Fibroblast of skin of back (primary cell): ENCODE data around the gene FIBCD1. TPM values are rescaled to one million over a fixed set of nuclear protein-coding genes. Genes with fewer than 3 reads are reported as not detected.
A peak's percentile ranks its signal among the peaks of the same experiment; 100 is the strongest.

Experiments
- DNase-seq: peaks from one replicate; pipeline ENCODE4 v3.0.0-alpha.2; 2013
- polyA plus RNA-seq, 2 experiments: library from polyadenylated mRNA; unstranded; fragments of 120-200 nt; gene quantifications; one replicate each; pipeline ENCODE4 v1.2.1, GENCODE V29; 2013; ENCODE audit not compliant: insufficient read length in 2 of 2

FIBCD1 gene
- 0.97 TPM for polyA plus RNA-seq (2013, experiment 1 of 2; ENCODE audit: insufficient read length)
- 0.78 TPM for polyA plus RNA-seq (2013, experiment 2 of 2; ENCODE audit: insufficient read length)

GRCh38 chr9:130938652-130939404 is at the start of gene FIBCD1:
FIBCD1 (minus strand) TSS chr9:130939247; CDS start chr9:130938607, 640 bp downstream.
- DNase-seq = peak; percentile 40

DNA sequence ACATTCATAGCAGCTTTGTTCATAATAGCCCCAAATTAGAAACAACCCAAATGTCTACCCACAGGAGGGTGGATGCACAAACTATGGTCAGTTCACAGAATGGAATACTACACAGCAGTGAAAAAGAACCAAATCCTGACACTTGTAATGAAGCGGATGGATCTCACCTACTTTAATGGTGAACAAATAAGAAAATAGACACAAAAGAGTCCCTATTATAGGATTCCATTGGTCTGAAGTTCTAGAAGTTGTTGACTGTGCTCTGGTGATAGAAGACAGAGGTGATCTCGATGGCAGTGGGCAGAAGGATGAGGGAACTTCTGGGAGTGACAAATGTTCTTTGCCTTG is 49.3 kb upstream of the FIBCD1 start:
- DNase-seq = no peak

GRCh38 chr9:130987738-130988399 is 48.8 kb upstream of the FIBCD1 start:
- no peak for DNase-seq

DNA sequence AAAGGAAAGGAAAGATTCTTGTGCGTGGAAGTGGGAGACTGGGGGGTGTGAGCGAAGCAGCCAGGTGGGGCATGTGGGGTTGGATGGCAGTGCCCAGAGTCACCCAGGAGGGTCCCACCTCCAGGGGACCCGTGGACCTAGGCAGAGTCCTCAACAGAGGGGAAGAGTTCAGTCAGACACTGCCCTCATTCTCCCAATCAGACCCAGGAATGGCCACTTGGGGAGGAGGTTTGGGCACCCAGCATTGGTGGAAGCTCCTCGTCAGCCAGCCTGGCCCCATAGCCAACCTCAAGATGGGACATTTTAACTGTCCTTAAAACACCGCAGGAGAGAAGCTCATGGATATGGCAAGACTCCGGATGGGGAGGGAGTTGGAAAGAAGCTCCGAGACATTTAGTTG is 48.0 kb upstream of the FIBCD1 start:
- no peak for DNase-seq

DNA sequence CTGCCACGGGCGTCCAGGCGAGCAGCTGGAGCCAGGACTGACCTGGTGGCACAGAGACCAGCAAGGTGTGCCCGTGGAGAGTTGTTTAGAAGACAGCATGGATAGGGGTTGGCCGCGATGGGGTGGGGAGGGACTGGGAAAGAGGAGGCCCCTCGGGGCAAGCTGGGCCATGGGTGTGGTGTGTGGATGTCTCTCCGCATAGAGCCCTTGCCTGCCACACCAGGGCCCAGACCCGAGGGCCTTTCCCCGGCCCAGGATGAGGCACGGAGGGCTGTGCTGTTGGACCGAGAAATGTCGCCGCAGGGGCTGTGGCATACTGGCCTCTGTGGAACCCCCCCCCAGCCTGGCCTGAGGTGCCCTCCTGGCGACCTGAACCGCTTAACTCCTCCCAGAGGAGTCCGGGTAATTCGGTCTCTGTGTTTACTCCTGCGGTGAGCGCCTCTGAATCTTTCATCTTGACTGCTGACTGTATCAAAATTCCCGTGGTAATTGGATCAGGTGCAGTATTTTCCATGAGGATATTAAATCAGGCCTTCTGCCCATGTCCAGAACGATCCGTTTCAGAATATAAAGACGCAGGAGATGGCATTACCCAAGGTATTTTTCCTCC is 47.4 kb upstream of the FIBCD1 start:
- no peak for DNase-seq

- no peak for DNase-seq
Measured at GRCh38 chr9:130985606-130986162, 46.6 kb upstream of the FIBCD1 start.

- DNase-seq = no peak
Measured at GRCh38 chr9:130985029-130985428, 46.0 kb upstream of the FIBCD1 start.

DNA sequence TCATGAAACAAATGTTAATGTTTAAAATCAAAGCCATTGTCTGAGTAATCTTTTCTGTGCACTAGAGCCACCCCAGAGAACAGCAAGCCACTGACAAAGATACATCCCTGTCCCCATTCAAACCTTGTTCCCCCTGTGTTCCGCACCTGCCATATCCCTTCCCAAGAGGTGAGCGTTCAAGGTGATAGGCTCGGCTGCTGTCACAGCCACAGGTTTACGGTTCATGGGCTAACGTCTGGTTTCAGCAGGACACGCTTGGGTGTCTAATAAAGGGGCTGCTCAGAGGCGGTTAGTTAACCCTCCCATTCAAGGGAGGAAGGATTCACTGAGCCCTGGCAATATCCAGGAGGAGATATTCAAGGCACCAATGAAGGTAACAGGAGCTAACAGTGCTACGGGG is 45.5 kb upstream of the FIBCD1 start:
- DNase-seq = no peak

- no peak for DNase-seq
Measured at GRCh38 chr9:130983970-130984369, 44.9 kb upstream of the FIBCD1 start.

DNA sequence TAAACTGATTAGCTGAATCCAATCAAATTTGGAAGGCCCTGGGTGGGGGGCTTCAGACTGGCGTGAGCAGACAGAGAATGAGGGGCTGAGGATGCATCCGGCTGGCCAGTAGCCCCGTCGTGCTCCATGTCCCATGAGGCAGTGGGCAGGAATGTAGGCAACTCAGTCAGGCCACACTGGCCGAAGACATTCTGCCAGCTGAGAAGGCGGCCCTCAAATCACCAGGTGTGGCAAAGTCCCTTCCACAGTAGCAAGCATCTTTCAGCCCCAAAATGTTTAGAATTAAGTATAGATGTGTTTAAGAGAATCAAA is 44.3 kb upstream of the FIBCD1 start:
- no peak for DNase-seq

DNA sequence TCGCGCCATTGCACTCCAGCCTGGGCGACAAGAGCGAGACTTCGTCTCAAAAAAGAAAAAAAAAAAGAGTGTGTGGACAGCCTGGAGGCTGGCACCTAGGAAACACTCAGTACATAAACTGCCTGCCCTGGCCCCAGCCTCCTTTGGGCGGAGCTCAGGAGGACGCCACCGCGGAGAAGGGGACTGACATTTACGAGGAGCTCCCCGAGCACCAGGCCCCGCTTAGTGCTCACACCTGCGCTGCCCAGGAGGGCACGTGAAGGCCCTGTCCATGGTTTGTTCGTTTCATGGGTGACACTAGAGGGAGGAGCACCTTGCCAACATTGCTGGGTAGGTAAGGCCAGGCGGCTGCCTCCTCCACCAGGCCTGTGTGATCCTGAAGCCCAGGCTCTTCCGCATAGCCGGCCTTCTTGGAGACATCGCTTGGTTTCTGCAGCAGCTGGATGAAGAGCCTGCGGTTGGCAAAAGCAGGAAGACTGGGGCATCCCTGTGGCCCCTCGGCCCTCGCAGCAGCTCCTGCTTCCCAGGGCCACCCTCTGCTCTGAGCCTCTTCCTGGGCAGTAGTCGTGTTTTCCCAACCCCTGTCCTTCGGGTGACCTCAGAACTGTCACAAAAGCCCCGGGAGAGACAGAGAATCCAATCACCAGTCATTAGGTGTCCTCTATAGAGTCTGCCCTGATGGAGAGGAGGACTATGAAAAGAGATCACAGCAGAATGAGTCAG is 43.8 kb upstream of the FIBCD1 start:
- no peak for DNase-seq

DNA sequence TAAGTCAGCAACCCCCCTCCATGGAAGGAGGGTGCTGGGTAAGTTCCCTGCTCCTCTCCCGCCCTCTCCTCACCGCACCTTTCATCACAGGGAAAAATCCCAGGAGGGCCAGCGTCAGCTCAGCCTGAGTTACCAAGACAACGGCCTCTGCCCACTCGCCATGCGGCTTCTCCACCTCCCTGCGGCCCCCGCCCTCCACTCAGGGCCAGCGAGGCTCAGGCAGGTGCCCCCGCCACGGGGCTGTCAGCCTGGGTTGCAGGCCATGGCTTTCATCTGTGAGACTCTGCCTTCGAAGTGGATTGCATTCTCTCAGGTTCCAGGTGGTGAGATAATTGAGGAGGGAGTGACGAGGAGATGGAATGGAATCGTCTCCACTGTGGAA is 42.7 kb upstream of the FIBCD1 start:
- DNase-seq = no peak

DNA sequence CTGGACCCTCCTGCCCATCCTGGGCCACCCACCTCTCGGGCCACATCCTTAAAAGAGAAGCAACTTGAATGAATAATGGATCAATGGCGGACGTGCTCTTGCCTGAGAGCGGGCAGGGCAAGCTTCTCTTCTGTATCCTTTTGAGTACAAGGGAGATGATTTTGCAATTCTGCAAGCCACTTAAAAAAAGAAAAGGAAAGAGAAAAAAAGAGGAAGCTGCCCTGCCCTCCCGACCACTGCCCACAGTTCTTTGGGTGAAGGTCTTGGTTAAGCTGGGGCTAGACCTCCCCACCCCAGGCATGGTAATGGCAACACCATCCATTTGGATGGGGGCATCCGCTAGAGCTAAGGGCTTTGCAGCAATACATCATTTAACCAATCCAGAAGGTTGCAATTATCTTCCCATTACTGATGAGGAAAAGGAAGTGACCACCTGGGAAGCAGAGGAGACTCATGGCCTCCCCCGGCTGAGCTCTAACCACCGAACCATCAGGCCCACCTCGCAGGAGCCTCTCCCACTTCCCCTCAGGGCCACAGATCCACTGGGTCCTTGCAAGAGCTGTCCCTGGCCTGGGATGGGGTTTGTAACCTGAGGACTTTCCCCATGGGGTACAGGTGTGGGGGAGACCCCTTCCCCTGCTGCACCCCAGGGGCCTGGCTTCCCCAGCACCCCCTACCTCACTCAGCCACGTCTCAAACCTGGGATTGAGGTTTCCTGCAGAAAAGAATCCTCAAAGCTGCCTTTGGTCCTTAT is 42.1 kb upstream of the FIBCD1 start:
- no peak for DNase-seq

DNA sequence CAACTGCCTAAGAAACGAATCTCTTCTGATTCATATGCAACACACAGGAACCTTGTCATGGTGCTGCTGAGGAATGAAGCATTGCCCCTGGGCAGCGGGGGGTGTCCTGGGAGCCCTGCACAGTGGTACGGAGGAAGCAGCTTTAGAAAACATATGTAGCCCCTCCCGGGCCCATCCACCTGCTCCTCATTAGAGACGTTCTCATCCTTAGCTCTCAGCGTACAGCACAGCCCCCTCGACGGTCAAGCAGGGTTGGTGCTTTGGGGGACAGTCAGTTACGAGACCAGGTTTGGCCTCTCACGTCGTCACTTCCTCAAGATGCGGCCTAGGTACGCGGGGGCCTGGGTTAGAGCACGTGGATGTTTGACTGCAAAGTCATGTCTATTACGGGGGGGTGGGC is 41.5 kb upstream of the FIBCD1 start:
- DNase-seq = no peak

- DNase-seq = no peak
Measured at GRCh38 chr9:130979591-130980385, 40.7 kb upstream of the FIBCD1 start.

DNA sequence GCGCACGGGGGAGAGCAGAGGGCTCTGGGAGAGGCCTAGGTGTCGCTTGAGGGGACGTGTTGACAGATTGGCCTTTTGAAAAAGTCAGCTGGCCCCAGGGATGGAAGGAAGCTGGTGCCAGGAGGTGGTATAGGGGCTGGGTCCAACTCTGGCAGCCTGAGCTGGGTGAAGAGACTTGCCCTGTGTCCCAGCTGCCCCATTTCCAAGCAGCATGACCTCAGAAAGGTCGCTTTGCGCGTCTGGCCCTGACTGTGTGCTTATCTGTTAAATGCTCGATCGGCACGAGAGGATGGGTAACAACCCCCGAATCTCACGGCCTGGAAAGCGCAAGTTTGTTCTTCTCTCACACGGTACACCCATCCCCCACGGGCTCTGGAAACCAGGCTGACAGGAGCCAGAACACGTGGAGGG is 38.8 kb upstream of the FIBCD1 start:
- no peak for DNase-seq

DNA sequence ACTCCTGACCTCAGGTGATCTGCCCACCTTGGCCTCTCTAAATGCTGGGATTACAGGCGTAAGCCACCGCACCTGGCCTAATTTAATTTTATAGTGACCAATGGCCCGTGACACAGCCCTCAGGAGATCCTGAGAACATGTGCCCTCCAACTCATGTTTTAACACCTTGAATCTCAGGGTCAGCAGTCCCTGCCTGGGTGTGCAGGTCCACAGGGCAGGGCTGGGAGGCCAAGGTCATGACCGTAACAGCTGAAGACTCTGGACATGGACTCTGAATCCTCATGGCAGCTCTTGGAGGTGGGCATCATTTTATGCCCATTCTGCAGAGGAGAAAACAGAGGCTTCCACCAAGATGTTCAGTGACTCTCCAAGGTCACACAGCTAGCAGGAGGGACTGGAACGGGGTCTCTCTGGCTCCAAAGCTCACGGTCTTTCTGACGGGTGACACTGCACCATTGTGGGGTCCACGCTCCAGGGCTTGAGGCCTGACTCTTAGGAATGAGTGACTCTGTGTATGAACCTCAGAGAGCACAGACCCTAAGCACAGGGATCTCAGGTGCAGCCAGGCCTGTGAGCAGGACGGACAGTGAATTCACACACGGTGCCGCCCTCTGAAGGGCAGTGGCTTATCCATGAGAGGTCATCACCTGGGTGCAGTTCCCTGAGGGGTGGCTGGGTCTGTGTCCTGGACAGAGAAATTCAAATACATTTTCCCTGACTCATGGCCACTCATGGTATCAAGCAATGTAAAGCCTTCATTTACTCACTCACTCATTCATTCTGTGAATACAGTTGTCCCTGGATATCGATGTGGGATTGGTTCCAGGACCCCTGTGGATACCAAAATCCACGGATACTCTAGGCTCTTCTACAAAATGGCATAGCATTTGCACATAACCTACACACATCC is 37.1 kb upstream of the FIBCD1 start:
- DNase-seq = no peak

- no peak for DNase-seq
Measured at GRCh38 chr9:130975156-130975555, 36.1 kb upstream of the FIBCD1 start.

GRCh38 chr9:130974697-130975096 is 35.6 kb upstream of the FIBCD1 start:
- no peak for DNase-seq

DNA sequence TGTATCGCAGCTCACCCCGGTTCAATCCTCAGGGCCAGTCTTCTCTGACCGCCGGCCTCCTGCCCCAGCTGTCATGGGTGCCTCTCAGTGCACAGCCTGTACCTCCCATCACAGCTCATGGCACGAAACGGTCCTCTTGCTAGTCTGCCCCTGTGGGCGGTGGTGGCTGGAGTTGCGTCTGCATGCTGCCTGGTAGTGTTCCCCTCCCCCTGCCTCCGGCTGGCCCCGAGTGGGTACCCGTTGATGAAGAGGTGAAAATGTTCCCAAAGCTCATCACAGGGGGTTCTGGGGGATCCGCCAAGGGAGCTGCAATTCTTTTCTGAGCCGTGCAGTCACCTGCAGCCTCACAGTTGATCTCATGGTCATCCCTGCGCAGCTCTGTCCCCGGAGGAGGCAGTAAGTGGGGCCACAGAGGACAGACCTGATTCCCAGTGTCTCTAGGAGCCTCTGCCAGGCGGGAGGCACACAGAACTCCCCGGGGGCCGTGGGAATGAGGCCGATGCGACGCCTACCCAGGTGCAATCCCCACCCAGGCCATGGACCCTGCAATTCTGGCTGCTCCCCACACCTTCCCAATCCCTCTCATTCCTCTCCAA is 34.7 kb upstream of the FIBCD1 start:
- no peak for DNase-seq
